Fibroblast of mammary gland (primary cell): ENCODE results near the gene B3GALT4.

Source experiments
- DNase-seq: peaks from one replicate; pipeline ENCODE4 v3.0.0-alpha.2; 2010; ENCODE audit warnings: low read depth
- H3K4me3 ChIP-seq: 2 replicates; pipeline ENCODE4 v1.5.1; 2011; ENCODE audit warnings: low read depth, mild to moderate bottlenecking, low read length, moderate library complexity; ENCODE audit not compliant: control insufficient read depth
- TF ChIP-seq, protein P1 (sequence below): conservative IDR thresholded peaks from 2 replicates; pipeline ENCODE4 v1.5.1; 2011; ENCODE audit warnings: low read depth, low read length, inconsistent platforms; ENCODE audit not compliant: control insufficient read depth, insufficient read depth

Gene B3GALT4

GRCh38 chr6:33312361-33313104 lies 35.6 kb downstream of the B3GALT4 start:
- DNase-seq = peak; percentile 76
- TF ChIP-seq, protein P1, sequence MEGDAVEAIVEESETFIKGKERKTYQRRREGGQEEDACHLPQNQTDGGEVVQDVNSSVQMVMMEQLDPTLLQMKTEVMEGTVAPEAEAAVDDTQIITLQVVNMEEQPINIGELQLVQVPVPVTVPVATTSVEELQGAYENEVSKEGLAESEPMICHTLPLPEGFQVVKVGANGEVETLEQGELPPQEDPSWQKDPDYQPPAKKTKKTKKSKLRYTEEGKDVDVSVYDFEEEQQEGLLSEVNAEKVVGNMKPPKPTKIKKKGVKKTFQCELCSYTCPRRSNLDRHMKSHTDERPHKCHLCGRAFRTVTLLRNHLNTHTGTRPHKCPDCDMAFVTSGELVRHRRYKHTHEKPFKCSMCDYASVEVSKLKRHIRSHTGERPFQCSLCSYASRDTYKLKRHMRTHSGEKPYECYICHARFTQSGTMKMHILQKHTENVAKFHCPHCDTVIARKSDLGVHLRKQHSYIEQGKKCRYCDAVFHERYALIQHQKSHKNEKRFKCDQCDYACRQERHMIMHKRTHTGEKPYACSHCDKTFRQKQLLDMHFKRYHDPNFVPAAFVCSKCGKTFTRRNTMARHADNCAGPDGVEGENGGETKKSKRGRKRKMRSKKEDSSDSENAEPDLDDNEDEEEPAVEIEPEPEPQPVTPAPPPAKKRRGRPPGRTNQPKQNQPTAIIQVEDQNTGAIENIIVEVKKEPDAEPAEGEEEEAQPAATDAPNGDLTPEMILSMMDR = no peak
- H3K4me3 ChIP-seq = peak overlapping the region; percentile 93

DNA sequence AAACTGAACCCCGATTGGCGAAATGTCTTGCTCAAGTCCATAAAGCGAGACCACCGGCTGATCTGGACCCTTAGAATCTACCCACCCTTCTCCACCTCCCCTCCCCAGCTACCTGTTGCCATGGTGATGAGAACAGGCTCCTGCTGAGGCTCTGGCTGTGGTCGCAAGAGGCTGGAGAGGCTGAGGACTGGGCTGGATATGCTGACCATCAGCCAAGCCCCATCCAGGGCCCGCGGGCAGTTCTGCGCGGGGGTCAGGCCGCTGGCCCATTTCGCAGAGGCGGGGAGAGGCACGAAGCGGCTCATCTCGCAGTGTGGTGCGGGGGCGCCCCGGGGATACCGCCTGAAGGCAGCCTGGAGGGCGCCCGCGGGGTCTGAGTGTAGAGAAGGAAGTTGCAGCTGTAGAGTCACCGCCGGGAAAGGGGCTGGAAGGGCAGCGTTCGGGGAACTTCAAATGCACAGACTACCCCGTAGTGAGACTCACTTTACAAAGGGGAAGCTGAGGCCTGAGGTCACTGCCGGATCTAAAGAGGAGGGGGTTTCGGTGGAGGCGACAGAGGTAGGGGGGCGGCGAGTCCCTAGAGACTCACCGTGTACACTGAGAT lies 36.3 kb downstream of the B3GALT4 start:
- TF ChIP-seq, protein P1 = no peak
- DNase-seq = no peak
- peak overlapping the region; percentile 93 for H3K4me3 ChIP-seq

DNA sequence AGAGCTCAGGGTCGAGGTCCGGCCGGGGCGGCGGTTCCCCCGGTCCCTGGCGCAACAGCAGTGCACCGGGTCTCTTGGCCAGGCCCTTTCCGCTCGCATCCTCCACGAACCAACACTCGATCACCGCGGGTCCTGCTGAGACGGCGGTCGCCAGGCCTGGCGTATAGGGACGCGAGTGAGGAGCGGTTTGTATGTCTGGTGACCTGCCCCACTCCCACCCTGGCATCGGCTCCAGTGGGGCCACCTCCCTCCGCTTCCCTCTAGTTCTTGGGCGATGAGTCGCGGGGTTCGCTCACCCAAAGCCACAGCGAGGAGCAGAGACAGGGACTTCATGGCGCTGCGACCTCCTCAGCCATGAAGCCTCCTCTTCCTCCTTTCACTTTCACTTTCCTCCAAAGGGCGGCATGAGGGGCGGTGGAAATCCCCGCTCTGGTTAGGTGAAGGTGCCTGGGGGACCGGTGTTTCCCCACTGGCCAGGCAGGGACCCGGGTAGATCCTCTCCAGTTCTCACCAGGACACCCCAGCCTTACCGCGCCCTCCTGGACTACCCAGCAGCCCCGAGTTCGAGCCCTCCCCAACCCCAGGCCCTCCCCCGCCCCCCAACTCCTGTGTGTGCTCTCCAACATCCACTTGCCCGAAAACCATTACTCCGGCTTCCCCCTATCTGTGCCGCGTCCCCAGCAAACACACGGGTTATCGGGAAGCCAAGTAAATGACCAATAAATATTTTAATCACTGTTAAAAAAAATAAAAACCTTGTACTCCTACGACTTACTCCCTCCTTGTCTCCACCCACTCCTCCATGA lies 37.0 kb downstream of the B3GALT4 start, which contains the start of gene TAPBP:
TAPBP (minus strand) TSS at position 370 of the 806 bp plus-strand sequence; CDS start at position 333, 37 bp downstream.
- peak within 1 kb of the TSS; percentile 93 for H3K4me3 ChIP-seq
- DNase-seq = peak; percentile 50
- TF ChIP-seq, protein P1 = no peak

- DNase-seq = peak; percentile 88
- TF ChIP-seq, protein P1 = no peak
- H3K4me3 ChIP-seq = peak overlapping the region; percentile 93
Measured at GRCh38 chr6:33314515-33314942, 37.6 kb downstream of the B3GALT4 start.

- peak overlapping the region; percentile 93 for H3K4me3 ChIP-seq
- peak; percentile 23 for DNase-seq
- TF ChIP-seq, protein P1 = no peak
Measured at GRCh38 chr6:33314943-33315792, 38.2 kb downstream of the B3GALT4 start.
